WTC11 (cell line): ENCODE measurements around the gene CAMTA1. TPM values are rescaled to one million over a fixed set of nuclear protein-coding genes. Genes with fewer than 3 reads are reported as not detected.

Experiments
- ATAC-seq: fragments of 200-7000 bp; cut with Tn5 transposase; 2 replicates; pipeline ENCODE4 v1.10.0; 2021; ENCODE audit warnings: mild to moderate bottlenecking, moderate library complexity
- CTCF ChIA-PET: fragments of 300-600 bp; sonication (Branson Sonifier 250); formaldehyde crosslinking; loops from one replicate; lab custom pipeline; 2021; ENCODE audit warnings: antibody characterized with exemption; lab: Charles Lee
- POLR2A ChIA-PET: fragments of 350-600 bp; sonication (Branson Sonifier 250); formaldehyde crosslinking; loops from one replicate; lab custom pipeline; 2021; ENCODE audit warnings: antibody characterized with exemption; lab: Charles Lee
- DNase-seq: peaks from one replicate; pipeline ENCODE4 v3.0.0; 2021; ENCODE audit warnings: low spot score
- H3K27ac Mint-ChIP-seq: 2 replicates; pipeline ENCODE4 v1.8.0; 2021; ENCODE audit warnings: mixed read lengths
- H3K27me3 Mint-ChIP-seq: 2 replicates; pipeline ENCODE4 v1.8.0; 2021; ENCODE audit warnings: low read depth, mild to moderate bottlenecking, moderate library complexity, mixed read lengths
- H3K36me3 Mint-ChIP-seq: 2 replicates; pipeline ENCODE4 v1.8.0; 2021; ENCODE audit warnings: mixed read lengths
- H3K4me1 Mint-ChIP-seq: 2 replicates; pipeline ENCODE4 v1.8.0; 2022; ENCODE audit warnings: mixed read lengths
- H3K4me3 Mint-ChIP-seq: 2 replicates; pipeline ENCODE4 v1.8.0; 2021; ENCODE audit warnings: mild to moderate bottlenecking, moderate library complexity, mixed read lengths
- H3K9me3 Mint-ChIP-seq: 2 replicates; pipeline ENCODE4 v1.8.0; 2021; ENCODE audit warnings: mixed read lengths
- FOXK1 ChIP-seq: sonication (generic); formaldehyde crosslinking; IDR thresholded peaks from 2 replicates; pipeline ENCODE4 v1.8.0; 2022; ENCODE audit warnings: mild to moderate bottlenecking, moderate library complexity, missing genetic modification reagents
- HMGA2 ChIP-seq: fragments of 250-450 bp; sonication (Bioruptor Pico); IDR thresholded peaks from 2 replicates; pipeline ENCODE4 v1.4.0; 2021; ENCODE audit warnings: mild to moderate bottlenecking, moderate library complexity
- MXD4 ChIP-seq: fragments of 250-450 bp; sonication (Bioruptor Pico); IDR thresholded peaks from 2 replicates; pipeline ENCODE4 v1.8.0; 2021; ENCODE audit warnings: mild to moderate bottlenecking, moderate library complexity, borderline replicate concordance
- NR2C2 ChIP-seq: sonication (generic); formaldehyde crosslinking; IDR thresholded peaks from 2 replicates; pipeline ENCODE4 v1.8.0; 2022; ENCODE audit warnings: mild to moderate bottlenecking, missing genetic modification reagents
- SMAD3 ChIP-seq: sonication (generic); formaldehyde crosslinking; IDR thresholded peaks from 2 replicates; pipeline ENCODE4 v1.8.0; 2022; ENCODE audit warnings: missing genetic modification reagents, mild to moderate bottlenecking, borderline replicate concordance
- SMAD4 ChIP-seq: sonication (generic); formaldehyde crosslinking; IDR thresholded peaks from 2 replicates; pipeline ENCODE4 v1.8.0; 2022; ENCODE audit warnings: mild to moderate bottlenecking, missing genetic modification reagents
- SP1 ChIP-seq: sonication (generic); formaldehyde crosslinking; conservative IDR thresholded peaks from 2 replicates; pipeline ENCODE4 v1.8.1; 2022; ENCODE audit warnings: missing genetic modification reagents
- ZBTB21 ChIP-seq: sonication (generic); formaldehyde crosslinking; IDR thresholded peaks from 2 replicates; pipeline ENCODE4 v1.8.1; 2023; ENCODE audit warnings: mild to moderate bottlenecking, missing genetic modification reagents, borderline replicate concordance
- ZNF263 ChIP-seq: sonication (generic); formaldehyde crosslinking; IDR thresholded peaks from 2 replicates; pipeline ENCODE4 v1.8.1; 2022; ENCODE audit warnings: low read depth, mild to moderate bottlenecking, moderate library complexity, missing genetic modification reagents
- ZNF423 ChIP-seq: fragments of 250-450 bp; sonication (Bioruptor Pico); IDR thresholded peaks from 2 replicates; pipeline ENCODE4 v2.1.2; 2022; ENCODE audit warnings: mild to moderate bottlenecking, moderate library complexity
- total RNA-seq: library from RNA; stranded (reverse); gene quantifications from 3 replicates; pipeline ENCODE4 v1.2.3, GENCODE V29; 2021
- TF ChIP-seq, protein P1 (sequence below): fragments of 250-450 bp; sonication (Bioruptor Pico); IDR thresholded peaks from 2 replicates; pipeline ENCODE4 v1.8.0; 2021; ENCODE audit warnings: mild to moderate bottlenecking
- TF ChIP-seq, protein P2 (sequence below): sonication (generic); formaldehyde crosslinking; IDR thresholded peaks from 2 replicates; pipeline ENCODE4 v1.8.1; 2023; ENCODE audit warnings: mild to moderate bottlenecking, missing genetic modification reagents
- TF ChIP-seq, protein P3 (sequence below): sonication (generic); formaldehyde crosslinking; IDR thresholded peaks from 2 replicates; pipeline ENCODE4 v1.8.0; 2022; ENCODE audit warnings: missing genetic modification reagents
- TF ChIP-seq, protein P4 (sequence below): sonication (generic); formaldehyde crosslinking; conservative IDR thresholded peaks from 2 replicates; pipeline ENCODE4 v1.8.1; 2023; ENCODE audit warnings: mild to moderate bottlenecking, low read depth, missing genetic modification reagents, moderate library complexity
- TF ChIP-seq, protein P5 (sequence below): fragments of 250-450 bp; sonication (Bioruptor Pico); IDR thresholded peaks from 2 replicates; pipeline ENCODE4 v1.9.0; 2021; ENCODE audit warnings: mild to moderate bottlenecking, borderline replicate concordance
- TF ChIP-seq, protein P6 (sequence below): fragments of 250-450 bp; sonication (Bioruptor Pico); IDR thresholded peaks from 2 replicates; pipeline ENCODE4 v2.1.2; 2022; ENCODE audit warnings: mild to moderate bottlenecking, moderate library complexity
- TF ChIP-seq, protein P7 (sequence below): sonication (generic); formaldehyde crosslinking; IDR thresholded peaks from 2 replicates; pipeline ENCODE4 v1.8.1; 2022; ENCODE audit warnings: low read depth, missing genetic modification reagents, borderline replicate concordance

Gene CAMTA1
- total RNA-seq, 1 experiment from 2014 or later: 86.4 TPM

DNA sequence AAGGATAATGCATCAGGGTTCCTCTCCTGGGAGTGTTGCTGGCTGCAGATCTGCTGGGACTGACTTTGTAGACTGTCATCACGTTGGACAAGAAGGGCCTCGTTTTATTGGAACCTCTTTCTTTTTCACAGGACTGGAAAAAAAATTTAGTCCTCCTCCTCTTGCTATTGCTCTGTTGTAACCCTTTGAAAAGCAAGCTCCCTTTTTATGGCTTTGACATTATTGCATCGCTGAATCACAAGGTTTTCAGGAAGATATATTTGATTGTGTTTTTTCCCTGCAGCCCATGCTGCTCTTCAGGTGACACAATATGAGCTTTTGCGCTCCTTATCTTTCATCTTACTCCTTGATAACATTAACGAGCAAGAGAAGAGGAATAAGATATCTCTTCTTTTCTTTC is 290.9 kb downstream of the CAMTA1 start (continued):
- TF ChIP-seq, protein P1, sequence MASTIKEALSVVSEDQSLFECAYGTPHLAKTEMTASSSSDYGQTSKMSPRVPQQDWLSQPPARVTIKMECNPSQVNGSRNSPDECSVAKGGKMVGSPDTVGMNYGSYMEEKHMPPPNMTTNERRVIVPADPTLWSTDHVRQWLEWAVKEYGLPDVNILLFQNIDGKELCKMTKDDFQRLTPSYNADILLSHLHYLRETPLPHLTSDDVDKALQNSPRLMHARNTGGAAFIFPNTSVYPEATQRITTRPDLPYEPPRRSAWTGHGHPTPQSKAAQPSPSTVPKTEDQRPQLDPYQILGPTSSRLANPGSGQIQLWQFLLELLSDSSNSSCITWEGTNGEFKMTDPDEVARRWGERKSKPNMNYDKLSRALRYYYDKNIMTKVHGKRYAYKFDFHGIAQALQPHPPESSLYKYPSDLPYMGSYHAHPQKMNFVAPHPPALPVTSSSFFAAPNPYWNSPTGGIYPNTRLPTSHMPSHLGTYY (CRISPR knock-in tag): no peak

DNA sequence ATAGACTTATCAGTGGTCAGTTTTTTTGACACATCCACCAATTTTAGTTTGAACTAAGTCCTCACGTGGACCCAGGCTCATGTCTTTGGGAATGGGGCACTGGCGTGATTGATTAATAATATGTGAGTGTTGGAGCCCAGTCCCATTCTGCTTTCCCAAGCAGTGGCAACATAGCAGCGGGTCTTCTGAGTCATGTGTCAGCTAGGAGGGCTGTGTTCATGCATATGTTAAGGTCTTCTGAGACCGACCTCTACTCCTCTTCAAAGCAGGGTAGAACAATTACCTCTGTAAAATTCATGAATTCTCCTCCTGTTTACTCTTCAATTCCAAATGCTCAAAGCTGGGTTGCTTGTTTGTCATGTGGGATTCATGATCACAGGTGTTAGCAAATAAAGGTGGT is 291.3 kb downstream of the CAMTA1 start:
- no peaks in the 10 kb centered on the region for H3K4me1 Mint-ChIP-seq
- H3K27me3 Mint-ChIP-seq: peaks cover 7% of the 10 kb centered on the region; the same call in 1 of the 2 replicates
- peaks cover 28% of the 10 kb centered on the region for H3K9me3 Mint-ChIP-seq
- ChIA-PET POLR2A (no interaction called here), CTCF (no interaction called here)
- DNase-seq (no peak), ATAC-seq (no peak)
- no peak overlapping the region for H3K4me3 Mint-ChIP-seq
- H3K27ac Mint-ChIP-seq: no peak overlapping the region
- peaks cover 11% of the 10 kb centered on the region for H3K36me3 Mint-ChIP-seq
- TF ChIP-seq, protein P2, sequence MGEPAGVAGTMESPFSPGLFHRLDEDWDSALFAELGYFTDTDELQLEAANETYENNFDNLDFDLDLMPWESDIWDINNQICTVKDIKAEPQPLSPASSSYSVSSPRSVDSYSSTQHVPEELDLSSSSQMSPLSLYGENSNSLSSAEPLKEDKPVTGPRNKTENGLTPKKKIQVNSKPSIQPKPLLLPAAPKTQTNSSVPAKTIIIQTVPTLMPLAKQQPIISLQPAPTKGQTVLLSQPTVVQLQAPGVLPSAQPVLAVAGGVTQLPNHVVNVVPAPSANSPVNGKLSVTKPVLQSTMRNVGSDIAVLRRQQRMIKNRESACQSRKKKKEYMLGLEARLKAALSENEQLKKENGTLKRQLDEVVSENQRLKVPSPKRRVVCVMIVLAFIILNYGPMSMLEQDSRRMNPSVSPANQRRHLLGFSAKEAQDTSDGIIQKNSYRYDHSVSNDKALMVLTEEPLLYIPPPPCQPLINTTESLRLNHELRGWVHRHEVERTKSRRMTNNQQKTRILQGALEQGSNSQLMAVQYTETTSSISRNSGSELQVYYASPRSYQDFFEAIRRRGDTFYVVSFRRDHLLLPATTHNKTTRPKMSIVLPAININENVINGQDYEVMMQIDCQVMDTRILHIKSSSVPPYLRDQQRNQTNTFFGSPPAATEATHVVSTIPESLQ: no peak
- TF ChIP-seq, protein P3, sequence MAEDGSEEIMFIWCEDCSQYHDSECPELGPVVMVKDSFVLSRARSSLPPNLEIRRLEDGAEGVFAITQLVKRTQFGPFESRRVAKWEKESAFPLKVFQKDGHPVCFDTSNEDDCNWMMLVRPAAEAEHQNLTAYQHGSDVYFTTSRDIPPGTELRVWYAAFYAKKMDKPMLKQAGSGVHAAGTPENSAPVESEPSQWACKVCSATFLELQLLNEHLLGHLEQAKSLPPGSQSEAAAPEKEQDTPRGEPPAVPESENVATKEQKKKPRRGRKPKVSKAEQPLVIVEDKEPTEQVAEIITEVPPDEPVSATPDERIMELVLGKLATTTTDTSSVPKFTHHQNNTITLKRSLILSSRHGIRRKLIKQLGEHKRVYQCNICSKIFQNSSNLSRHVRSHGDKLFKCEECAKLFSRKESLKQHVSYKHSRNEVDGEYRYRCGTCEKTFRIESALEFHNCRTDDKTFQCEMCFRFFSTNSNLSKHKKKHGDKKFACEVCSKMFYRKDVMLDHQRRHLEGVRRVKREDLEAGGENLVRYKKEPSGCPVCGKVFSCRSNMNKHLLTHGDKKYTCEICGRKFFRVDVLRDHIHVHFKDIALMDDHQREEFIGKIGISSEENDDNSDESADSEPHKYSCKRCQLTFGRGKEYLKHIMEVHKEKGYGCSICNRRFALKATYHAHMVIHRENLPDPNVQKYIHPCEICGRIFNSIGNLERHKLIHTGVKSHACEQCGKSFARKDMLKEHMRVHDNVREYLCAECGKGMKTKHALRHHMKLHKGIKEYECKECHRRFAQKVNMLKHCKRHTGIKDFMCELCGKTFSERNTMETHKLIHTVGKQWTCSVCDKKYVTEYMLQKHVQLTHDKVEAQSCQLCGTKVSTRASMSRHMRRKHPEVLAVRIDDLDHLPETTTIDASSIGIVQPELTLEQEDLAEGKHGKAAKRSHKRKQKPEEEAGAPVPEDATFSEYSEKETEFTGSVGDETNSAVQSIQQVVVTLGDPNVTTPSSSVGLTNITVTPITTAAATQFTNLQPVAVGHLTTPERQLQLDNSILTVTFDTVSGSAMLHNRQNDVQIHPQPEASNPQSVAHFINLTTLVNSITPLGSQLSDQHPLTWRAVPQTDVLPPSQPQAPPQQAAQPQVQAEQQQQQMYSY (CRISPR knock-in tag): no peak
- TF ChIP-seq ZNF423 (CRISPR knock-in tag) (no peak), NR2C2 (no peak), ZNF263 (no peak), MXD4 (no peak), ZBTB21 (no peak), FOXK1 (CRISPR knock-in tag) (no peak), SMAD3 (CRISPR knock-in tag) (no peak), HMGA2 (no peak), SP1 (CRISPR knock-in tag) (no peak), SMAD4 (CRISPR knock-in tag) (no peak)
- TF ChIP-seq, protein P4, sequence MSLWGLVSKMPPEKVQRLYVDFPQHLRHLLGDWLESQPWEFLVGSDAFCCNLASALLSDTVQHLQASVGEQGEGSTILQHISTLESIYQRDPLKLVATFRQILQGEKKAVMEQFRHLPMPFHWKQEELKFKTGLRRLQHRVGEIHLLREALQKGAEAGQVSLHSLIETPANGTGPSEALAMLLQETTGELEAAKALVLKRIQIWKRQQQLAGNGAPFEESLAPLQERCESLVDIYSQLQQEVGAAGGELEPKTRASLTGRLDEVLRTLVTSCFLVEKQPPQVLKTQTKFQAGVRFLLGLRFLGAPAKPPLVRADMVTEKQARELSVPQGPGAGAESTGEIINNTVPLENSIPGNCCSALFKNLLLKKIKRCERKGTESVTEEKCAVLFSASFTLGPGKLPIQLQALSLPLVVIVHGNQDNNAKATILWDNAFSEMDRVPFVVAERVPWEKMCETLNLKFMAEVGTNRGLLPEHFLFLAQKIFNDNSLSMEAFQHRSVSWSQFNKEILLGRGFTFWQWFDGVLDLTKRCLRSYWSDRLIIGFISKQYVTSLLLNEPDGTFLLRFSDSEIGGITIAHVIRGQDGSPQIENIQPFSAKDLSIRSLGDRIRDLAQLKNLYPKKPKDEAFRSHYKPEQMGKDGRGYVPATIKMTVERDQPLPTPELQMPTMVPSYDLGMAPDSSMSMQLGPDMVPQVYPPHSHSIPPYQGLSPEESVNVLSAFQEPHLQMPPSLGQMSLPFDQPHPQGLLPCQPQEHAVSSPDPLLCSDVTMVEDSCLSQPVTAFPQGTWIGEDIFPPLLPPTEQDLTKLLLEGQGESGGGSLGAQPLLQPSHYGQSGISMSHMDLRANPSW (CRISPR knock-in tag): no peak
- TF ChIP-seq, protein P5, sequence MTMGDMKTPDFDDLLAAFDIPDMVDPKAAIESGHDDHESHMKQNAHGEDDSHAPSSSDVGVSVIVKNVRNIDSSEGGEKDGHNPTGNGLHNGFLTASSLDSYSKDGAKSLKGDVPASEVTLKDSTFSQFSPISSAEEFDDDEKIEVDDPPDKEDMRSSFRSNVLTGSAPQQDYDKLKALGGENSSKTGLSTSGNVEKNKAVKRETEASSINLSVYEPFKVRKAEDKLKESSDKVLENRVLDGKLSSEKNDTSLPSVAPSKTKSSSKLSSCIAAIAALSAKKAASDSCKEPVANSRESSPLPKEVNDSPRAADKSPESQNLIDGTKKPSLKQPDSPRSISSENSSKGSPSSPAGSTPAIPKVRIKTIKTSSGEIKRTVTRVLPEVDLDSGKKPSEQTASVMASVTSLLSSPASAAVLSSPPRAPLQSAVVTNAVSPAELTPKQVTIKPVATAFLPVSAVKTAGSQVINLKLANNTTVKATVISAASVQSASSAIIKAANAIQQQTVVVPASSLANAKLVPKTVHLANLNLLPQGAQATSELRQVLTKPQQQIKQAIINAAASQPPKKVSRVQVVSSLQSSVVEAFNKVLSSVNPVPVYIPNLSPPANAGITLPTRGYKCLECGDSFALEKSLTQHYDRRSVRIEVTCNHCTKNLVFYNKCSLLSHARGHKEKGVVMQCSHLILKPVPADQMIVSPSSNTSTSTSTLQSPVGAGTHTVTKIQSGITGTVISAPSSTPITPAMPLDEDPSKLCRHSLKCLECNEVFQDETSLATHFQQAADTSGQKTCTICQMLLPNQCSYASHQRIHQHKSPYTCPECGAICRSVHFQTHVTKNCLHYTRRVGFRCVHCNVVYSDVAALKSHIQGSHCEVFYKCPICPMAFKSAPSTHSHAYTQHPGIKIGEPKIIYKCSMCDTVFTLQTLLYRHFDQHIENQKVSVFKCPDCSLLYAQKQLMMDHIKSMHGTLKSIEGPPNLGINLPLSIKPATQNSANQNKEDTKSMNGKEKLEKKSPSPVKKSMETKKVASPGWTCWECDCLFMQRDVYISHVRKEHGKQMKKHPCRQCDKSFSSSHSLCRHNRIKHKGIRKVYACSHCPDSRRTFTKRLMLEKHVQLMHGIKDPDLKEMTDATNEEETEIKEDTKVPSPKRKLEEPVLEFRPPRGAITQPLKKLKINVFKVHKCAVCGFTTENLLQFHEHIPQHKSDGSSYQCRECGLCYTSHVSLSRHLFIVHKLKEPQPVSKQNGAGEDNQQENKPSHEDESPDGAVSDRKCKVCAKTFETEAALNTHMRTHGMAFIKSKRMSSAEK (CRISPR knock-in tag): no peak
- TF ChIP-seq, protein P6, sequence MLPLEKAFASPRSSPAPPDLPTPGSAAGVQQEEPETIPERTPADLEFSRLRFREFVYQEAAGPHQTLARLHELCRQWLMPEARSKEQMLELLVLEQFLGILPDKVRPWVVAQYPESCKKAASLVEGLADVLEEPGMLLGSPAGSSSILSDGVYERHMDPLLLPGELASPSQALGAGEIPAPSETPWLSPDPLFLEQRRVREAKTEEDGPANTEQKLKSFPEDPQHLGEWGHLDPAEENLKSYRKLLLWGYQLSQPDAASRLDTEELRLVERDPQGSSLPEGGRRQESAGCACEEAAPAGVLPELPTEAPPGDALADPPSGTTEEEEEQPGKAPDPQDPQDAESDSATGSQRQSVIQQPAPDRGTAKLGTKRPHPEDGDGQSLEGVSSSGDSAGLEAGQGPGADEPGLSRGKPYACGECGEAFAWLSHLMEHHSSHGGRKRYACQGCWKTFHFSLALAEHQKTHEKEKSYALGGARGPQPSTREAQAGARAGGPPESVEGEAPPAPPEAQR (CRISPR knock-in tag): no peak
- TF ChIP-seq, protein P7, sequence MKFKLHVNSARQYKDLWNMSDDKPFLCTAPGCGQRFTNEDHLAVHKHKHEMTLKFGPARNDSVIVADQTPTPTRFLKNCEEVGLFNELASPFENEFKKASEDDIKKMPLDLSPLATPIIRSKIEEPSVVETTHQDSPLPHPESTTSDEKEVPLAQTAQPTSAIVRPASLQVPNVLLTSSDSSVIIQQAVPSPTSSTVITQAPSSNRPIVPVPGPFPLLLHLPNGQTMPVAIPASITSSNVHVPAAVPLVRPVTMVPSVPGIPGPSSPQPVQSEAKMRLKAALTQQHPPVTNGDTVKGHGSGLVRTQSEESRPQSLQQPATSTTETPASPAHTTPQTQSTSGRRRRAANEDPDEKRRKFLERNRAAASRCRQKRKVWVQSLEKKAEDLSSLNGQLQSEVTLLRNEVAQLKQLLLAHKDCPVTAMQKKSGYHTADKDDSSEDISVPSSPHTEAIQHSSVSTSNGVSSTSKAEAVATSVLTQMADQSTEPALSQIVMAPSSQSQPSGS (CRISPR knock-in tag): no peak
